DMS 273 (cell line): ENCODE data around the gene SETD5.
A peak's percentile ranks its signal among the peaks of the same experiment; 100 is the strongest.

Experiments used
- DNase-seq: peaks from one replicate; lab custom pipeline; 2025; ENCODE audit not compliant: unreplicated experiment; lab: John Stamatoyannopoulos, UW

Gene SETD5, protein sequence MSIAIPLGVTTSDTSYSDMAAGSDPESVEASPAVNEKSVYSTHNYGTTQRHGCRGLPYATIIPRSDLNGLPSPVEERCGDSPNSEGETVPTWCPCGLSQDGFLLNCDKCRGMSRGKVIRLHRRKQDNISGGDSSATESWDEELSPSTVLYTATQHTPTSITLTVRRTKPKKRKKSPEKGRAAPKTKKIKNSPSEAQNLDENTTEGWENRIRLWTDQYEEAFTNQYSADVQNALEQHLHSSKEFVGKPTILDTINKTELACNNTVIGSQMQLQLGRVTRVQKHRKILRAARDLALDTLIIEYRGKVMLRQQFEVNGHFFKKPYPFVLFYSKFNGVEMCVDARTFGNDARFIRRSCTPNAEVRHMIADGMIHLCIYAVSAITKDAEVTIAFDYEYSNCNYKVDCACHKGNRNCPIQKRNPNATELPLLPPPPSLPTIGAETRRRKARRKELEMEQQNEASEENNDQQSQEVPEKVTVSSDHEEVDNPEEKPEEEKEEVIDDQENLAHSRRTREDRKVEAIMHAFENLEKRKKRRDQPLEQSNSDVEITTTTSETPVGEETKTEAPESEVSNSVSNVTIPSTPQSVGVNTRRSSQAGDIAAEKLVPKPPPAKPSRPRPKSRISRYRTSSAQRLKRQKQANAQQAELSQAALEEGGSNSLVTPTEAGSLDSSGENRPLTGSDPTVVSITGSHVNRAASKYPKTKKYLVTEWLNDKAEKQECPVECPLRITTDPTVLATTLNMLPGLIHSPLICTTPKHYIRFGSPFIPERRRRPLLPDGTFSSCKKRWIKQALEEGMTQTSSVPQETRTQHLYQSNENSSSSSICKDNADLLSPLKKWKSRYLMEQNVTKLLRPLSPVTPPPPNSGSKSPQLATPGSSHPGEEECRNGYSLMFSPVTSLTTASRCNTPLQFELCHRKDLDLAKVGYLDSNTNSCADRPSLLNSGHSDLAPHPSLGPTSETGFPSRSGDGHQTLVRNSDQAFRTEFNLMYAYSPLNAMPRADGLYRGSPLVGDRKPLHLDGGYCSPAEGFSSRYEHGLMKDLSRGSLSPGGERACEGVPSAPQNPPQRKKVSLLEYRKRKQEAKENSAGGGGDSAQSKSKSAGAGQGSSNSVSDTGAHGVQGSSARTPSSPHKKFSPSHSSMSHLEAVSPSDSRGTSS (N-terminal part only)

GRCh38 chr3:9397332-9397905 lies at the start of gene SETD5:
Gene SETD5, plus strand, starts transcription at chr3:9397615. Its CDS starts 31,324 bp downstream, at chr3:9428939.
- DNase-seq = peak; percentile 97

- no peak for DNase-seq
Observed at GRCh38 chr3:9347887-9348286, 49.5 kb upstream of the SETD5 start.

- no peak for DNase-seq
Observed at GRCh38 chr3:9349321-9350117, 47.9 kb upstream of the SETD5 start.

DNA sequence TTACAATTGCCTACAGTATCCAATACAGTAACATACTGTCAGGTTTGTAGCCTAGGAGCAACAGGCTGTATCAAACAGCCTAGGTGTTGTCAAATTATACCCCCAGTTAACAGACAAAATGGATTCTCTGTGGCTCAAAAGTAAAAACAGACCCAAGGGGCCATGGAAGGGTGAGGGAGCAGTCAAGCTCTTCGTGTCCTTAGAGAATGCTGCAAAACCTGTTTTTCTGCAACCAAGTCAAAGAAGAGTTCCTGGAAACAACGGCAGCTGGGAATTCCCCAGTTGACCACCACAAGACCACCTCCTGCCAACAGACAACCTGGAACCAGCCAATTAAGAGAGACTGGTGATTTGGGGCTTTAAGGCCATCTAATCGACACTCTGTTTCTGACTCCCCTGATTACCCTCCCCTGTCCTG lies 45.7 kb upstream of the SETD5 start:
- DNase-seq = no peak

GRCh38 chr3:9352917-9353752 lies 44.3 kb upstream of the SETD5 start:
- peak; percentile 58 for DNase-seq

DNA sequence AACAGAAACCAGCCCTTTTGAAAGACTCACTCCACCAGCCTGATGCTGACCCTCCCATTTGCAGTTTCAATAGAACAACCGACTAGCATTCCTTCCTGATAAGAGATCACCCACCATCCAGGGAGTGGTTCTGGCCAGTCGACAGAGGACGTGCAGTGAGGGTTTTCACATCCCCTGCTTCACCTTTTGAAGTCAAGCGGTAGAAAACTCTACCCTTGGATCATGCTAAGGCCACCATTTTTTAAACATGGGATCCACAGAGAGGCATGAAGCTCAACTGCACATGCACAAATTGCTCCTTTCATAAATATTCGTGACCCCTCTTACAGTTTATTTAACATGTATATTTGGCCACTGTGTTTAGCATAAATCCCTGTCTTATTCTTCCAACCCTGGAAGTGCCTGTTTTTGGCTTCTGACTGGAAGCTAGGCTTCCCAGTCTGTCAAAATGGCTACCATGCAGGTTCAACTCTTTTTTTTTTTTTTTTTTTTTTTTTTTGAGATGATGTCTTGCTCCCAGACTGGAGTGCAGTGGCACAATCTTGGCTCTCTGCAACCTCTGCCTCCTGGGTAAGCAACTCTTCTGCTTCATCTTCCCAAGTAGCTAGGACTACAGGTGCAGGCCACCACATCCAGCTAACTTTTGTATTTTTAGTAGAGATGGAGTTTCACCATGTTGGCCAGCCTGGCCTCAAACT lies 35.6 kb upstream of the SETD5 start:
- DNase-seq = no peak

DNA sequence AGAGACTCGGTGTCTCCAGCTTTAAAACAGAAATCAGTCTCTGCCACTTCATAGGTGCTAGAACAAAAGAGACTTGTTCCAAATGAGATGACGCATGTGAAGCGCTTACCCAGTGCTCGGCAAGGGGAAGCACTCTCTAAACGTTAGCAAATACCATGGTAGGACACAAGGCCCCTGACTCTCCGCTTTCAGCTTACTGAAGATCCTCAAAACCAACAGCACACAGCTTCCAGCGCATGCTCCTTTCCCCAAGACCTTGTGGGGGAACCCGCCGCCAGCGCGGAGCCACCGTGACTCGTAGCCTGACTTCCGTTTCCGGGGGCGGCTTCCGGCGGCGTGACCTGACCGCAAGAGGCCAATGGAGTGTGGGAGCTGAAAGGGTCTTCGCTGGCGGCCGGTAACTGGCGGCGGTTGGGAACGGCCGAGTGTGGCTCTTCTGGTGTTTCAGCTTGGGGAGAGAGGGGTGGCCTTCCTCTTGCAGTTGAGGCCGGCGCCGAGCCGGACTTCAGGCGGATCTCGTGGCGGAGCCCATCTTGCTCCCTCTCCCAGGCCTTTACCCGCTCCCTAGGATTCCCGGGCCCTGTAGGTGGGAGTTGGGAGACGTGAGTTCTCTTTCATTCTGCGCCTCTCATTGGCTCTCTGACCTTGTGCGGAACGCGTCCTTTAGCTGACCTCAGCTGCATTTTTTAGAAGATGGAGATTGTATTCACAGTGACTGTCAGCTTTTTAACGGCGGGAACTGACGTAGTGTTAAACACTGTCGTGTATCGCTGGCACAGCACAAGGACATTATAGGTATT lies 34.5 kb upstream of the SETD5 start, which contains the start of gene THUMPD3:
THUMPD3 (plus strand) TSS at position 324 of the 800 bp plus-strand sequence. CDS start 2,015 bp downstream, outside the sequence.
- peak; percentile 92 for DNase-seq

DNA sequence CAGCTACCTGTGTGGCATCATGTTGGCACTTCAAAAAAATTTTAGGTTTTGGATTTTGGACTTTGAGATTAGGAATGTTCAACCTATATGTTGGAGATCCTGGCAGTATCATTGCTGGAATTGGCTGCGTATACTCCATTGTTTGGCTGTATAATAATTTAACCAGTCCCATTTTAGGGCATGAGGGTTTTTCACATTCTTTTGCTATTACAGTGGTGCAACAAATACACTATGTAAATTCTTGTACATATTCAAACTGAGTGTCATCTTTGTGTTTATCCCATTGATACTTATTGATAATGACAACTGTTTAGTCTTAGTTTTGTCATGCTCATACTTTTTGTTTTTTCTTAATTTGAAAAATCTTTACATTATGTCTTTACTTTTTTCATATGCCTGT lies 27.9 kb upstream of the SETD5 start:
- no peak for DNase-seq

- DNase-seq = no peak
Observed at GRCh38 chr3:9373465-9373864, 23.9 kb upstream of the SETD5 start.

DNA sequence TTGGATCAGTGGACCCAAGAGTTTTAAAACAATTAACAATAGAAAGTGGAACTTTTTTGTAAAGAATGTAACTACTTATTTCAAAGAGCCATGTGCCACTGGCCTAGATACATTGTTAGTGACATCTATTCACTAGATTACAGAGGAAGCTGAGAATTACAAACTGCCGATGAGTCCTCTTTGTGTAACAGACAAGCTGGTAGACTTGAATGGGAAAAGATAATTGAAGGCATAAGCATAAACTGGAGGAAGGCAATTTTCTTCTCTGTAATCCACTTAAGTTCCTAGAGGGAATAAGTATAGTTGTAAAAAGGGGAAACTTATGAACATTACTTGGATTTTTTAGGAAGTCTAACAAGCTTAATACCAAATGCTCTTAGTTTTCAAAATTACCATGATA lies 19.4 kb upstream of the SETD5 start:
- no peak for DNase-seq

DNA sequence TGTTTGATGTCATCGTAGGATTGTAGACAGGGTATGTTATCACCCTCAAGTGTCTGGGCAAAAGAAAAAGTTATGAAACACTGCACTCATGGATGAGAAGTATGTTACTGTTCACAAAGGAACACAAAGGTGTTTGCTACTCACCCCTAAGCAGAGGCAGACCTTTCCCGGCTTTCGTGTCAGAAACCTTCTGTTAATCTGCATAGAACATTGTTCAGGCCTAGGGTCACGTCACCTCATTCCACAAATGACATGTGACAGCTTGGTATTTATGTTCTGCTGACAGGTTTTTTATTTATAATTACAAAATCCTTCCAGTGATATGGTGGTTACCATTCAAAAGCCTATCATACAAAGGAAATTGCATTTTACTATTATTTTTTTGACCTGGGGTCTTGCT lies 18.1 kb upstream of the SETD5 start:
- no peak for DNase-seq

DNA sequence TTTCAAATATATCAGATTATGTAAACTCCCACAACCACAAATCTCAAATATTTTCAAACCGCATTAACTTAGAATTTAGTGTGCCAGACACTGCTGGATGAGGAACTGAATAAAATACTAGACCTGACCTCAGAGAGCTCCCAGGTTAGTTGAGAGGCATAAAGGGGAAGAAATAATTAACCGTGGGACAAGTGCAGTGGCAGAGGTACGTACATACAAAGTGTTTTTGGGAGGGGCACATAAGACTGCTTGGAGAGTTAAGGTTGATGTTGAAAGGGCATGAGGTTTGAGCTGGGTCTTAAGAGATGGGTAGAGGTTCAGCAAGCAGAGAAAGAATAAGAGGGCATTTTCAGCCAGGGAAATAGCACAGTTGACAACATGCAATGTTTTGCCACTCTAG lies 17.4 kb upstream of the SETD5 start:
- DNase-seq = no peak

GRCh38 chr3:9384141-9384828 lies 13.1 kb upstream of the SETD5 start:
- DNase-seq = no peak

DNA sequence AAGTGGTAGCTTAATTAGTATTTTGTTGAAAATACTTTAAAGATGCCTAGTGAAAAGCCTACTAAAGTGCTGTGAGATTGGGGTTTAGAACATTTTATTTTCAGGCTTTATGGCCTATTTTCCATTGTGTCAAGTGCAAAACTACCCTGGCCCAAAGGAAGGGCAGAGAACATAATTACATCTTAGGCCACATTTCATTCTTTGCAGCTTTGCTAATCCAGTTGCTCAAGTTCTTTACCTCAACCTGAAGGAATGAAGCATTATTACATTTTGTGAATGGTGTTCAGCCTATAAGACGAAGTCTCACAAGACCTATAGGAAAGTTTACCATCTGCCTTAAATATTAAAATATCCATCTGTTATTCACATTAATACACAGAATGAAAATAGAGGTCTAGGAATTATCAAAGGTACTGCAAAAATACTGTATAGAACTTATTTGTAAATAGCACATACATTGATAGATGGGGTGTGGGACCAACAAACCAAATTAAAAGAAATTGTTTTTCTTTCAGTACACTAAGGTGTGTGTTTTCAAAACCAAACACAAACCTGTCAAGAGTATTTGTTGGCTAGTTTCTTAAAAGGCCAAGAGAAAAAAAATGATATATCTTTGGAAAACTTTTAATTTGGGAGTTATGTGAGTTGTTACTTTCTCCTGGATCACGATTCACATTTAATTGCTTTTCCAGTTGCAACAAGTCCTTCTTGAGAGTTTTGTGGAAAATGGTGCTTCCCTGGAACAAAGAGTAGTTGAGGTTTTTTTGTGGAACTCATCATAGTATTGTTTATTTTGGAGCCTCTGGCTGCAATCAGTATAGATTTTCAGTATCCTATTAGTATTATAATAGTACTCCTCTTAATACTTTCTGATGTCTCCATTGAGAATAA lies 12.0 kb upstream of the SETD5 start:
- DNase-seq = no peak

DNA sequence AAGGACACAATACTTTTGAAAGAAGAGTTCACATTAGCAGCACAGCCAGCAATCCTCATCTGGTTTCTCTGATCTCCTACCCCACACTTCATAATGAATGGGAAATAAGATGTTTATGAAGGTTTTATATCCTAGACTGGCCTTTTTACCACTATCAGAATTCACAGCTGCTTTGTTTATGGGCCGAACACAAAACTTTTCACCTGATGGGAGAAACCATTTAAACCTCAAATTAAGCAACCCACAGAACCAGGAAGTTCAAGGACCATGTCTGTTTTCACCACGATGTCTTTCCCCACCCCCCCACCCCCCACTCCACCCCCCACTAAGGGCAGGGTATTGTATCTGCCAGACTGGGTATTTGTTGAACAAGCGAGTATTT lies 11.3 kb upstream of the SETD5 start:
- no peak for DNase-seq
